A673 (cell line): Measurements from ENCODE around the gene GDPD5. TPM values are rescaled to one million over a fixed set of nuclear protein-coding genes. Genes with fewer than 3 reads are reported as not detected.

ENCODE experiments used
- BruUV-seq: library from RNA; stranded (reverse); fragments of 400-500 nt; replicated peaks from 2 replicates; lab custom pipeline; 2021; lab: Mats Ljungman, UMichigan
- CTCF ChIA-PET: fragments of 300-600 bp; sonication (Branson Sonifier 250); formaldehyde crosslinking; loops from one replicate; lab custom pipeline; 2022; ENCODE audit warnings: antibody characterized with exemption; lab: Charles Lee
- POLR2A ChIA-PET: fragments of 300-600 bp; sonication (Branson Sonifier 250); formaldehyde crosslinking; loops from one replicate; lab custom pipeline; 2022; ENCODE audit warnings: antibody characterized with exemption; ENCODE audit not compliant: low non-redundant PET; lab: Charles Lee
- DNase-seq: peaks from one replicate; pipeline ENCODE4 v3.0.0-alpha.2; 2015; ENCODE audit warnings: low spot score
- H3K27ac ChIP-seq: fragments of 200-600 bp; sonication (generic); 2 replicates; pipeline ENCODE4 v1.5.1; 2016; ENCODE audit warnings: mixed run types, low read depth, mild to moderate bottlenecking, mixed read lengths, antibody characterized with exemption, low read length; ENCODE audit not compliant: poor library complexity, severe bottlenecking
- H3K27me3 ChIP-seq: fragments of 200-600 bp; sonication (generic); replicated peaks from 2 replicates; pipeline ENCODE4 v1.6.1; 2017; ENCODE audit warnings: mixed run types, low read depth, mild to moderate bottlenecking, mixed read lengths, antibody characterized with exemption, low read length; ENCODE audit not compliant: insufficient read depth, poor library complexity
- H3K36me3 ChIP-seq: fragments of 200-600 bp; sonication (generic); 2 replicates; pipeline ENCODE4 v1.6.1; 2016; ENCODE audit warnings: mixed run types, mild to moderate bottlenecking, mixed read lengths, antibody characterized with exemption, low read length; ENCODE audit not compliant: insufficient read depth, poor library complexity, severe bottlenecking
- H3K4me1 ChIP-seq: fragments of 200-600 bp; sonication (generic); 2 replicates; pipeline ENCODE4 v1.6.1; 2017; ENCODE audit warnings: mixed run types, mild to moderate bottlenecking, mixed read lengths, antibody characterized with exemption, low read length; ENCODE audit not compliant: insufficient read depth, poor library complexity, severe bottlenecking
- H3K4me3 ChIP-seq: fragments of 200-600 bp; sonication (generic); 2 replicates; pipeline ENCODE4 v1.5.1; 2016; ENCODE audit warnings: low read depth, mixed run types, mild to moderate bottlenecking, mixed read lengths, low read length; ENCODE audit not compliant: poor library complexity, severe bottlenecking
- H3K9me3 ChIP-seq: fragments of 200-600 bp; sonication (generic); 2 replicates; pipeline ENCODE4 v1.6.1; 2016; ENCODE audit warnings: mixed run types, low read depth, mild to moderate bottlenecking, mixed read lengths, antibody characterized with exemption, low read length; ENCODE audit not compliant: poor library complexity, severe bottlenecking
- CTCF ChIP-seq: fragments of 300-800, 200-600 bp; sonication (generic); conservative IDR thresholded peaks from 2 replicates; pipeline ENCODE4 v1.5.1; 2017; ENCODE audit warnings: low read depth, mild to moderate bottlenecking, antibody characterized with exemption, low read length, moderate library complexity, mixed read lengths
- EZH2 ChIP-seq: fragments of 200-600 bp; sonication (generic); IDR thresholded peaks from 2 replicates; pipeline ENCODE4 v1.6.1; 2017; ENCODE audit warnings: borderline replicate concordance, low read depth, mild to moderate bottlenecking, mixed read lengths, antibody characterized with exemption, low read length; ENCODE audit not compliant: poor library complexity, severe bottlenecking
- intact Hi-C: fragments of 100-400 bp; cut with micrococcal nuclease; formaldehyde crosslinking; loops from one replicate; pipeline ENCODE4 v1.10.0; 2022; ENCODE audit not compliant: unreplicated experiment
- total RNA-seq: library from RNA; stranded (reverse); gene quantifications from 2 replicates; pipeline ENCODE4 v1.2.3, GENCODE V29; 2021

Gene GDPD5
- total RNA-seq, 1 experiment from 2014 or later: 1.4 TPM

DNA sequence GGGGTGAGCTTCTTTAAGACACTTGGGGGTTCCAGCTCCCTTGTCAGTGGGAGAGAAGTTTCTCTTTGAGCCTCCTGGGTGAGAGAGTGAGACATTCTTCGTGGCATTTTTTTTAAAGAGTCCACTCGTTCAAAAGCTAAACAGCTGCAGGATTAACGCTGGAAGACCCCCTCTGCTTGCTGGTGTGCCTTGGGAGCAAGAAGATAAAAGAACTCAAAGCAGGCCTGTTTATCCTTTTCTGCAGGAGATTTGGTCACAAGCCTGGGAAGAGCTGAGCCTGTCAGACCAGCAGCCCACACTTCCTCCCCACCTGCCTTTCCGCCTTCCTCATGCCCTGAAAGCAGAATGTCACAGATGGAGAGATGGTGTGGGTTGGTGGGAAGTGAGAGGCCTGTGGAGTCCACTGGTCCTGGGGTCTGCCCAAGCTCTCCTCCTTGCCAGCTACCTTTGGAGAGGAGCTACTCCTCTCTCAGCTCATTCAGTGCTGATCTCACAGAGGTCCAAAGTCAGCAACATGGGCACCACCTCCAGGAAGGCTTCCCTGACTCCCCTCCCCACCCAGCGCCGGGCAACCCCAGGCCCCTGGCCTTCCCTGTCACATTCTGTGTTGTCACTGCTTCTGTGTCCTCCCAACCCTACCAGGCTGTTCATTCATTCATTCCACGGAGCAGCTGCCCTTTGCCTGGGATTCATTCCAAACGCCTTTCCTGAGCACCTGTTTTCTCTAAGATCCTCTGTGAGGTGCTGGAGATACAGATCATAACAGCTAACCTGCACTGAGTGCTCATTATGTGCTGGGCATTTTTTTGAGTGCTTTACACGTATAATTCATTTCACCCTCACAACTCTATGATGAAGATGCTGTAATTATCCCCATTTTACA, 6.7 kb downstream of the GDPD5 start:
- CTCF ChIA-PET: interaction anchor here (0.7 kb wide), 1 partner anchor 63 kb away, joined by 3 read pairs; no protein-coding TSS in a partner anchor
- H3K4me3 ChIP-seq: no peak overlapping the region
- no peaks in the 10 kb centered on the region for H3K36me3 ChIP-seq
- TF ChIP-seq EZH2: no peak
- TF ChIP-seq CTCF: no peak
- peaks cover 5% of the 10 kb centered on the region for H3K27me3 ChIP-seq
- BruUV-seq: no TSS peak
- POLR2A ChIA-PET: no interaction called here
- no peak for DNase-seq
- H3K4me1 ChIP-seq: no peaks in the 10 kb centered on the region
- H3K9me3 ChIP-seq: no peaks in the 10 kb centered on the region
- intact Hi-C loops: no loop called here
- H3K27ac ChIP-seq: no peak overlapping the region

DNA sequence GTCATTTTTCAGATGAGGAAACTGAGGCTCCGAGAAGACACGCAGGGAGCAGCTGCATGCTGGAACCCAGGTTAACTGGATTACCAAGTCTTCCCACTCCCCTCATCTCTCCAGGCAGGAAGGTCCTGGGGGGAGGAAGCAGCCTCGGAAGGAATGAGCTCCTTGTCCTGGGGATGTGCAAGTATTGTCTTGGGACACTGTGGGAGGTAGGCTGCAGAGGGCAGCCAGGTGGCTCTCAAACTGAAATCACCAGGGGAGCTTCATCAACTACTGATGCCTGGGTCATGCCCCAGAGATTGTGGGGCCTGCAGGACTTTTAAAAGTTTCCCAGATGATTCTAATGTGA, 7.6 kb downstream of the GDPD5 start:
- Histone ChIP-seq H3K36me3 (no peaks in the 10 kb centered on the region), H3K27me3 (no peaks in the 10 kb centered on the region), H3K4me3 (no peak overlapping the region), H3K9me3 (no peaks in the 10 kb centered on the region), H3K4me1 (no peaks in the 10 kb centered on the region), H3K27ac (no peak overlapping the region)
- DNase-seq: no peak
- CTCF ChIA-PET: interaction anchor here (0.7 kb wide), 1 partner anchor 63 kb away, joined by 3 read pairs; no protein-coding TSS in a partner anchor
- intact Hi-C loops: no loop called here
- no peak for TF ChIP-seq EZH2
- TF ChIP-seq CTCF: no peak
- POLR2A ChIA-PET: interaction anchor here (0.6 kb wide), 1 partner anchor 58 kb away, joined by 4 read pairs; no protein-coding TSS in a partner anchor
- no TSS peak for BruUV-seq

GRCh38 chr11:75516886-75517285, 8.9 kb downstream of the GDPD5 start:
- BruUV-seq: no TSS peak
- ChIA-PET POLR2A (no interaction called here), CTCF (no interaction called here)
- Histone ChIP-seq H3K36me3 (no peaks in the 10 kb centered on the region), H3K4me3 (no peak overlapping the region), H3K9me3 (no peaks in the 10 kb centered on the region), H3K4me1 (no peaks in the 10 kb centered on the region), H3K27me3 (no peaks in the 10 kb centered on the region), H3K27ac (no peak overlapping the region)
- intact Hi-C loops: no loop called here
- DNase-seq: no peak
- TF ChIP-seq CTCF (no peak), EZH2 (no peak)
